PFSK-1 (cell line): ENCODE data around the gene RPS6KA2.

Source experiments
- FOXP2 ChIP-seq: optimal IDR thresholded peaks from 2 replicates; pipeline ENCODE3; 2011; ENCODE audit warnings: borderline replicate concordance, control low read depth, inconsistent platforms; ENCODE audit not compliant: insufficient read depth; ENCODE audit errors: extremely low read length, extremely low read depth
- POLR2AphosphoS5 ChIP-seq: IDR thresholded peaks from 2 replicates; pipeline ENCODE4 v1.6.1; 2012; ENCODE audit warnings: low read depth, mild to moderate bottlenecking, control low read depth, low read length, moderate library complexity
- REST ChIP-seq, 2 experiments: IDR thresholded peaks; 2 replicates each; pipeline versions ENCODE4 v1.6.1 to v1.8.0; 2011 to 2012; ENCODE audit warnings: low read depth in 2 of 2, low read length in 2 of 2, control low read depth in 1 of 2, inconsistent platforms in 1 of 2, mild to moderate bottlenecking in 1 of 2, moderate library complexity in 1 of 2; ENCODE audit not compliant: insufficient read depth in 1 of 2
- SIN3A ChIP-seq: IDR thresholded peaks from 2 replicates; pipeline ENCODE4 v1.6.1; 2012; ENCODE audit warnings: mild to moderate bottlenecking, low read length, moderate library complexity, borderline replicate concordance; ENCODE audit not compliant: insufficient read depth
- TAF1 ChIP-seq: IDR thresholded peaks from 2 replicates; pipeline ENCODE4 v1.6.1; 2012; ENCODE audit warnings: low read length, control low read depth, borderline replicate concordance; ENCODE audit not compliant: insufficient read depth

GRCh38 chr6:166640342-166641043, 13.4 kb upstream of the RPS6KA2 start:
- TF ChIP-seq TAF1 (no peak), SIN3A (no peak), POLR2AphosphoS5 (no peak), REST (IDR thresholded peaks at IDR 0.05; ENCODE audit: insufficient read depth in 1 of 2, low read depth in 2 of 2, low read length in 2 of 2) (no peak), FOXP2 (no peak)
